HFFc6 (cell line): ENCODE data around the gene SYT7. TPM values are rescaled to one million over a fixed set of nuclear protein-coding genes. Genes with fewer than 3 reads are reported as not detected.
"Not testable (repeated sequence)": the region's sequence is repeated elsewhere in the genome, so short reads cannot be mapped to it uniquely, and the experiment has no call there.

Experiments
- DNase-seq: peaks from one replicate; pipeline ENCODE4 v3.0.0-alpha.2; 2018
- H3K27ac Mint-ChIP-seq: 2 replicates; pipeline ENCODE4 v1.8.0; 2020; ENCODE audit warnings: mild to moderate bottlenecking, mixed read lengths
- H3K27me3 Mint-ChIP-seq: 2 replicates; pipeline ENCODE4 v1.8.0; 2021; ENCODE audit warnings: mild to moderate bottlenecking, moderate library complexity, mixed read lengths; ENCODE audit not compliant: insufficient read depth
- H3K36me3 Mint-ChIP-seq: 2 replicates; pipeline ENCODE4 v1.8.0; 2021; ENCODE audit warnings: low read depth, mixed read lengths
- H3K4me1 Mint-ChIP-seq: 2 replicates; pipeline ENCODE4 v1.8.0; 2020; ENCODE audit warnings: low read depth, mixed read lengths
- H3K4me3 Mint-ChIP-seq: 2 replicates; pipeline ENCODE4 v1.8.0; 2020; ENCODE audit warnings: mild to moderate bottlenecking, moderate library complexity, mixed read lengths
- H3K9me3 Mint-ChIP-seq: 2 replicates; pipeline ENCODE4 v1.8.0; 2020; ENCODE audit warnings: mild to moderate bottlenecking, mixed read lengths
- CTCF ChIP-seq: fragments of 200-600 bp; sonication (generic); IDR thresholded peaks from 2 replicates; pipeline ENCODE4 v1.5.0; 2021; ENCODE audit warnings: antibody characterized with exemption, mild to moderate bottlenecking
- microRNA-seq: library from miRNA; unstranded; fragments of <30 nt; microRNA quantifications from one replicate; pipeline ENCODE4, GENCODE V29; 2019
- total RNA-seq, 6 experiments: library from RNA; stranded (reverse); fragmentation: NEBNext Ultra II Directional; extraction: Animal tissue kit (Norgen Biotek cat#: 25700); gene quantifications; 2 replicates in 1 of 6; 3 replicates in 5 of 6; pipeline ENCODE4 v1.2.3, GENCODE V29; 2021

Gene SYT7
- total RNA-seq, 6 experiments from 2014 or later = 0.05 to 0.21 (median 0.11) TPM; not detected in 3

GRCh38 chr11:61468002-61468401, 112.9 kb downstream of the SYT7 start:
- DNase-seq = no peak
- H3K9me3 Mint-ChIP-seq = no peaks in the 10 kb centered on the region
- TF ChIP-seq CTCF = no peak
- H3K4me1 Mint-ChIP-seq = peaks cover 11% of the 10 kb centered on the region
- no peaks in the 10 kb centered on the region; the same call in 1 of the 2 replicates for H3K27me3 Mint-ChIP-seq
- H3K27ac Mint-ChIP-seq = no peak overlapping the region
- peaks cover 9% of the 10 kb centered on the region for H3K36me3 Mint-ChIP-seq
- no peak overlapping the region for H3K4me3 Mint-ChIP-seq

GRCh38 chr11:61467602-61468001, 113.3 kb downstream of the SYT7 start:
- H3K9me3 Mint-ChIP-seq, H3K4me1 Mint-ChIP-seq: not testable (repeated sequence)

More at GRCh38 chr11:61467602-61468001, 113.3 kb downstream of the SYT7 start:
- H3K36me3 Mint-ChIP-seq, DNase-seq, H3K4me3 Mint-ChIP-seq, H3K27ac Mint-ChIP-seq, H3K27me3 Mint-ChIP-seq: not testable (repeated sequence)

Small RNAs within 50 kb of the gene (microRNA-seq; reads per million reads assigned to microRNA genes)
- not detected for gene MIR4488

Other genes starting within 250 kb of the SYT7 start
- gene DDB1, start 248.0 kb downstream of the SYT7 start, total RNA-seq = 100 to 1,000 TPM; 241 to 285 (median 267) TPM
- 10 to 100 TPM; 27.3 to 43.0 (median 31.8) TPM for gene TKFC, start 247.8 kb downstream of the SYT7 start, total RNA-seq
- gene CYB561A3, start 219.2 kb downstream of the SYT7 start, total RNA-seq = 10 to 100 TPM; 38.7 to 52.8 (median 46.7) TPM
- 10 to 100 TPM; 49.0 to 63.1 (median 58.0) TPM for gene TMEM138, start 218.7 kb downstream of the SYT7 start, total RNA-seq
- 1 to 10 TPM; 5.9 to 9.5 (median 8.3) TPM for gene TMEM216, start 188.5 kb downstream of the SYT7 start, total RNA-seq
- gene CPSF7, start 151.1 kb downstream of the SYT7 start, total RNA-seq = 10 to 100 TPM; 56.9 to 72.4 (median 64.8) TPM
- gene SDHAF2, start 151.0 kb downstream of the SYT7 start, total RNA-seq = 10 to 100 TPM; 33.9 to 43.0 (median 38.3) TPM
- not detected for gene LRRC10B, start 72.3 kb downstream of the SYT7 start, total RNA-seq
- gene DAGLA, start 99.3 kb upstream of the SYT7 start, total RNA-seq = 1 to 10 TPM; 2.4 to 4.2 (median 3.3) TPM
- under 1 TPM; 0.24 to 0.67 (median 0.53) TPM for gene MYRF, start 171.6 kb upstream of the SYT7 start, total RNA-seq
- 100 to 1,000 TPM; 134 to 173 (median 145) TPM for gene TMEM258, start 211.5 kb upstream of the SYT7 start, total RNA-seq
- 10 to 100 TPM; 25.6 to 45.6 (median 37.4) TPM for gene FEN1, start 211.8 kb upstream of the SYT7 start, total RNA-seq
- gene FADS1, start 235.9 kb upstream of the SYT7 start, total RNA-seq = 10 to 100 TPM; 25.9 to 39.1 (median 36.4) TPM
- 100 to 1,000 TPM in 1 of 6 experiments, 10 to 100 TPM in 5; 56.0 to 105 (median 81.1) TPM for gene FADS2, start 247.2 kb upstream of the SYT7 start, total RNA-seq